ENCODE results near the gene IPO7. TPM values are rescaled to one million over a fixed set of nuclear protein-coding genes. Genes with fewer than 3 reads are reported as not detected.
"Not testable (repeated sequence)": the region's sequence is repeated elsewhere in the genome, so short reads cannot be mapped to it uniquely, and the experiment has no call there.

IPO7 gene
- total RNA-seq = 199 and 223 TPM in 2 replicates
- long read RNA-seq, full-length matches to known transcripts = 36 of 193 reads
- long read RNA-seq, partial matches to known transcripts = 133 of 193 reads
- long read RNA-seq, other reads (novel, unspliced or antisense) = 24 of 193 reads

- peak; percentile 42 for TF ChIP-seq CTCF (conservative IDR thresholded peaks at IDR 0.05)
- Mint-ChIP-seq H3K9me3 (peaks cover 2% of the 10 kb centered on the region), H3K4me3 (peak within 1 kb of the TSS; percentile 99), H3K27me3 (ENCODE audit: low read depth) (no peaks in the 10 kb centered on the region), H3K4me1 (peaks cover 37% of the 10 kb centered on the region), H3K27ac (ENCODE audit: unreplicated experiment) (peak within 1 kb of the TSS; percentile 96), H3K36me3 (ENCODE audit: low read depth) (peaks cover 6% of the 10 kb centered on the region)
- DNase-seq (ENCODE audit: low read depth, low spot score) = peak; percentile 84
Measured at GRCh38 chr11:9384535-9385326, at the start of gene IPO7. Gene IPO7 (plus strand): TSS chr11:9384652. CDS start chr11:9384764, 112 bp downstream.

GRCh38 chr11:9341638-9342178 lies 42.7 kb upstream of the IPO7 start:
- Mint-ChIP-seq H3K27me3 (ENCODE audit: low read depth) (no peaks in the 10 kb centered on the region), H3K4me3 (no peak overlapping the region), H3K4me1 (no peaks in the 10 kb centered on the region), H3K27ac (ENCODE audit: unreplicated experiment) (no peak overlapping the region), H3K9me3 (no peaks in the 10 kb centered on the region), H3K36me3 (ENCODE audit: low read depth) (no peaks in the 10 kb centered on the region)
- TF ChIP-seq CTCF (conservative IDR thresholded peaks at IDR 0.05) = no peak
- DNase-seq (ENCODE audit: low read depth, low spot score) = no peak

- no peak for DNase-seq (ENCODE audit: low read depth, low spot score)
- TF ChIP-seq CTCF (conservative IDR thresholded peaks at IDR 0.05) = no peak
Measured at GRCh38 chr11:9344061-9344680, 40.3 kb upstream of the IPO7 start.

GRCh38 chr11:9347100-9347499 lies 37.4 kb upstream of the IPO7 start:
- no peak overlapping the region for H3K4me3 Mint-ChIP-seq
- no peaks in the 10 kb centered on the region for H3K36me3 Mint-ChIP-seq (ENCODE audit: low read depth)
- H3K27ac Mint-ChIP-seq (ENCODE audit: unreplicated experiment) = no peak overlapping the region

More at GRCh38 chr11:9344061-9344680, 40.3 kb upstream of the IPO7 start:
- H3K27me3 Mint-ChIP-seq (ENCODE audit: low read depth) = peaks cover 11% of the 10 kb centered on the region
- H3K4me1 Mint-ChIP-seq = no peaks in the 10 kb centered on the region
- no peaks in the 10 kb centered on the region for H3K9me3 Mint-ChIP-seq
- H3K4me3 Mint-ChIP-seq = no peak overlapping the region
- H3K27ac Mint-ChIP-seq (ENCODE audit: unreplicated experiment) = no peak overlapping the region
- H3K36me3 Mint-ChIP-seq (ENCODE audit: low read depth) = no peaks in the 10 kb centered on the region

GRCh38 chr11:9347779-9348178 lies 36.7 kb upstream of the IPO7 start:
- not testable (repeated sequence) for H3K4me1 Mint-ChIP-seq; H3K27ac Mint-ChIP-seq (ENCODE audit: unreplicated experiment); H3K9me3 Mint-ChIP-seq; H3K4me3 Mint-ChIP-seq; H3K36me3 Mint-ChIP-seq (ENCODE audit: low read depth); DNase-seq (ENCODE audit: low read depth, low spot score)
- peaks cover 11% of the 10 kb centered on the region for H3K27me3 Mint-ChIP-seq (ENCODE audit: low read depth)

More at GRCh38 chr11:9347100-9347499, 37.4 kb upstream of the IPO7 start:
- TF ChIP-seq CTCF (conservative IDR thresholded peaks at IDR 0.05) = no peak
- Mint-ChIP-seq H3K27me3 (ENCODE audit: low read depth) (peaks cover 11% of the 10 kb centered on the region), H3K4me1 (no peaks in the 10 kb centered on the region), H3K9me3 (no peaks in the 10 kb centered on the region)
- DNase-seq (ENCODE audit: low read depth, low spot score) = no peak

All from neural crest cell (in vitro differentiated cells).